NCI-H1092 treated with DMSO at 0.1 percent for 48 hours (cell line): Measurements from ENCODE around the gene TUBB.
"Not testable (repeated sequence)": the region's sequence is repeated elsewhere in the genome, so short reads cannot be mapped to it uniquely, and the experiment has no call there.

Experiments used
- DNase-seq: peaks from one replicate; lab custom pipeline; 2025; lab: John Stamatoyannopoulos, UW

The TUBB gene

GRCh38 chr6:30761791-30762429 is 41.8 kb downstream of the TUBB start:
- DNase-seq = no peak

- no peak for DNase-seq
Measured at GRCh38 chr6:30763155-30763617, 43.0 kb downstream of the TUBB start.

DNA sequence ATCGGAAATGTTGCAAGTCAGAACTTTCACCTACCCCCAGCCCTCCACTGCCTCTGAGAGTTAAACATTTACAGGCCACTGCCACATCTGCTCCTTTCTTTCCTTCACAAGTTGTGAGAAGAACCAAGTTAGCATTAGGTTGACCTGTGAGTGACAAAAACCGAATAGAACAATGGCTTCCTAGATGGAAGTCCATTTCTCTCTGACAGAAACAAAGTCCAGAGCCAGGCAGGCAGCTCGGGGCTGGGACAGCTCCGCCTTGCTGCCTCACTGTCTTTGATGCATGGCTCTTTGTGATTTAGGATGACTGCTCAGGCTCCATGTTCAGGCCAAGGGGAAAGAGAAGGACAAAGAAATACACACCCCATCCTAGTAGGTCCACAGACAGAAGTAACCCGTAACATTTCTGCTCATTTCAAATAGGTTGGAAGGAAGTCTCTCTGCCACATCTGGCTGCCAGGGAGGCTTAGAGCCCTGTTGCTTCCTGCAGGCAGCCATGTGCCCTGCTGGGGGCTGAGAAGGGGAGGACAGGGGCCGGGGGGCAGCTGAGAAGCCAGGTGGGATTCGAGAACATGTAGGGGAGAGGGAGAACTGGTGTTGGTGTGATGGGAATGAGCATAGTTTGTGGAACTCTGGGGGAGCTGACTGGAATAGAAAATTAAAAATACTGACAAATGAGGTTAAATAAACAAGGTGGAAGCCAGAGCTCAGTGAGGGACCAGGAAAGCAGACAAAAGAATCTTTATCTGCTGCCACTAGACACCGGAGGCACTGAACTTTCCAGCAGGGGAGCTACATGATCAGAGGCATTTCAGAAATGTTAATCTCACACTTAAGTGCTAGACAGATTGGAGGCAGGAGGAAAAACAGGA is 43.7 kb downstream of the TUBB start:
- peak; percentile 0 for DNase-seq

- DNase-seq = not testable (repeated sequence)
Measured at GRCh38 chr6:30764490-30765043, 44.4 kb downstream of the TUBB start.

GRCh38 chr6:30765495-30765894 is 45.3 kb downstream of the TUBB start:
- not testable (repeated sequence) for DNase-seq

DNA sequence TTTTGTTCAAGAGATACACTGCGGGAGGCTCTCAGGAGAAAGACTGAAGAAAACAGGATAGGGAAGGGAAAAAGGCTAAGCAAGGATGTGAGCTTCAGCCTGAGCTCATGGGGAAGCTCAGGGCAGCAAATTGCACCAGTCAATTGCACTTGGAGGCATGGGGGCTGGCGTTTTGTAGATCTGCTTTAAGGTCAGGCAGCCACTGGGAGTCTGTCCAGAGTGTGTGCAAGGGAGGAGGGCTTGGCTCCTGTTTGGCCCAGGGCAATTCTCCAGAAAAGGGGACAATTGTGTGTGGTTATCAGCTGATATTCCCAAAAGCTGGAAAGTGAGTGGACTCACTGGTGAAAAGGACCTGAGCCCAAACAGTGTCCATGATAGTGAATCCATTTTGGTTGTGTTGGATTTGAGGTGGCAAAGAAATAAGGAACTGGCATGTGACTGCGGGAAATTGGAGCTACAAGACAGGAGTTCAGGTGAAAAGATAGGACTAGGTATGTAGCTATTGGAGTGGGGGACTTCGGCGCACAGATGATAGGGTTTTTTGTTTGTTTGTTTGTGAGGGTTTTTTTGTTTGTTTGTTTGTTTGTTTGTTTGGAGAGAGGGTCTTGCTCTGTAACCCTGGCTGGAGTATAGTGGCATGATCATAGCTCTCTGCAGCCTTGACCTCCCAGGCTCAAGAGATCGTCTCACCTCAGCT is 46.5 kb downstream of the TUBB start:
- DNase-seq = no peak

DNA sequence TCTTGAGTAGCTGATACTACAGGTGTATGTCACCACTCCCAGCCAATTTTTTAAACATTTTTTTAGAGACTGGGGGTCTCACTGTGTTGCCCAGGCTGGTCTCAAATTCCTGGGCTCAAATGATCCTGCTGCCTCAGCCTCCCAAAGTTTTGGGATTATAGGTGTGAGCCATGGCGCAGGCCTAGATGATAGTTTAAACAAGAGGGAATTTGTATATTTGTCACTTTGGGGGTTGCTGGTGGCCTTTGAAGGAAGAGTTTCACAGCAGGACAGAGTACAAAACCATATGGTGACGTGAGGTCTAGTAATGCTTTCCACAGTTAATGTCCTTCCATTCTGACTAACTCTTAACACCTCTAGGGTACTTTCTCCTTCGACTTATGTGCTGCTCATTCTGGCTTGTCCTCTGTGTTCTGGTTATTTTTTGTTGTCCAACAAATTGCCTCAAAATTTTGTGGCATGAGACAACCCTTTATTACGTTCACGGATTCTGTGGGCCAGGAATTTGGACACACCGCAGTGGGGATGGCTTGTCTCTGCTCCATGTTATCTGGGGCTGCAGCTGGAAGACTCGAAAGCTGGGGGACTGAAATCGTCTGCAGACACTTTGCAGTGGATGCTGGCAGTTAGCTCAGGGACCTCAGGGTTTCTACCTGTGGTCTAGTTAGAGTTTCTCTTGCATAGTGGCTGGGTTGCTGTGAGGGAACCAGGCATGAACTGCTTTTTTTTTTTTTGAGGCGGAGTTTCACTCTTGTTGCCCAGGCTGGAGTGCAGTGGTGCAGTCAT is 47.2 kb downstream of the TUBB start:
- no peak for DNase-seq

GRCh38 chr6:30767944-30768301 is 47.8 kb downstream of the TUBB start:
- DNase-seq = no peak

DNA sequence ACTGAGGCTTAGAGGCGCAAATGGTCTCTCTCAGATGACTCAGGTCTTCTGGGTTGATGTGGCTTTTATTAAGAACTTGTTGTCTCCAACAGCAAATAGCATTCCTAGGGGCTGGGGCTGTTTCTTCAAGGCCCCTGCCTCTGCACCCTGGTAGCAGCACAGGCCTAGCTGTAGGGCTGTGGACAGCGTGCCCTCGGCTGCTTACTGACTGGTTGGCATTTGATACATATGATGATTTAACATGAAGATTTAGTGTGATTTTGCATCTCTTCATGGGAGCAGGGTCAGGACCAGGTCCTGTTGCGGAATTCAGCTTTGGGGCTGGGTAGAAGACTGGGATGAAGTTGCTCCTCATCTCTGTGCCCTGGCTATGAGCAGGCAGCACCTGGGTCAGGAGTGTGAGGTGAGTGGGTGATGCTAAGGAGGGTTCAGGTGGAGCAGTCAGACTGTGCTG is 48.5 kb downstream of the TUBB start:
- no peak for DNase-seq

DNA sequence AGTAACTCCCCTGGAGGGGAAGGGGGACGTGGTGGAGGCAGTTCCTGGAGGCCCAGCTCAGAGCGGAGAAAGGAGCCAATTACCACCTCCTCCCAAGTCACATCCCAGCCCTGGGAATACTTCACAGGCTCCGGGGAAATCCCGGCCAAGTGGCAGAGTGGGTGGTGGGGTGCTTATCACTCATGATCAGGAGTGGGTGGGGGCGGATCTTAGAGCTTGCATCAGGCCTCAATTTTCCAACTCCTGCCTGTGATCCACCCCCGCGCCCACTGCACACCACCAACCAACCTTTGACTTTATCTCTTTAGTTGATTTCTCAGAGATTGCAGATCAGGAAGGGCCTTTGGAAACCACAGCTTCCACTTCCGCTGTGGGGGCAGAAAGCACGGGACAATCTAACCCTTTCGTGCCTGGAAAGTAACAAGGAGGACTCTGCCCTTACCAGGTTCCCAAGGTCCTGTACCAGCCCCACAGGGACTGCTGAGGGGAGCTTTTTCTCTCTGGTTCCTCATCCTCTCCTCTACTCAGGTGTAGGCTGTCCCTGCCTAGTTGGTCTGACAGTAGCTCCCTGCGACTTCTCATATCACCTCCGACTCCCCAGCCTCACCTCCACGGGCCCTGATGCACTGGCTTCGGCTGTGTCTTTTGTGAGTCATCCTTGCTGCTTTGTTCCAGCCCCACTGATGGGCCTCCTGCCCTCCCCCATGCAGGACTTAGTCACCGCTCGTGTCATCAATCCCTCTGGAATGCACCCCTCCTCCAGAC is 49.1 kb downstream of the TUBB start:
- no peak for DNase-seq

GRCh38 chr6:30769853-30770524 is 49.8 kb downstream of the TUBB start:
- DNase-seq = no peak

DNA sequence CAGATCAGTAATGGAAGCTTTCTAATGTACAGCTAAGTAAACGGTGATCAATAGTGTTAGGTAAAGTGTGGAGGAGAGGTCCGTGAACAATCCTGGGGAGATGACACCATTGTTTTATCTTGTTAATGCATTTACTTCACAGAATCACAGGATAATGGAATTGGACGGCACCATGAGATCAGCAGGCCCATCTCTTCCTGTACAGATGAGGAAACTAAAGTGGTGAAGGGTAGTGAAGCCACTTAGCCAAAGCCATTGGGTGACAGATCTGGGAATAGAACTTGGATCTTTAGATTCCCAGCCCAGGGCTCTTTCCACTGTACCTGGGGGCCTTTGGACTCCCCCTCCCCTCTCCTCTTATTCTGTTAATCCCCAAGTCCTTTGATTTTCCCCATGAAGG is 50.4 kb downstream of the TUBB start:
- no peak for DNase-seq

- no peak for DNase-seq
Measured at GRCh38 chr6:30774701-30775100, 54.5 kb downstream of the TUBB start.
